Measurements from ENCODE around the gene ACTR8. TPM values are rescaled to one million over a fixed set of nuclear protein-coding genes. Genes with fewer than 3 reads are reported as not detected.

Gene ACTR8
- total and polyA plus RNA-seq, 2 of the 13 experiments (the other 11 are each of a cell fraction or from before 2014, with no cell fraction given): 15.5 to 29.0 TPM

DNA sequence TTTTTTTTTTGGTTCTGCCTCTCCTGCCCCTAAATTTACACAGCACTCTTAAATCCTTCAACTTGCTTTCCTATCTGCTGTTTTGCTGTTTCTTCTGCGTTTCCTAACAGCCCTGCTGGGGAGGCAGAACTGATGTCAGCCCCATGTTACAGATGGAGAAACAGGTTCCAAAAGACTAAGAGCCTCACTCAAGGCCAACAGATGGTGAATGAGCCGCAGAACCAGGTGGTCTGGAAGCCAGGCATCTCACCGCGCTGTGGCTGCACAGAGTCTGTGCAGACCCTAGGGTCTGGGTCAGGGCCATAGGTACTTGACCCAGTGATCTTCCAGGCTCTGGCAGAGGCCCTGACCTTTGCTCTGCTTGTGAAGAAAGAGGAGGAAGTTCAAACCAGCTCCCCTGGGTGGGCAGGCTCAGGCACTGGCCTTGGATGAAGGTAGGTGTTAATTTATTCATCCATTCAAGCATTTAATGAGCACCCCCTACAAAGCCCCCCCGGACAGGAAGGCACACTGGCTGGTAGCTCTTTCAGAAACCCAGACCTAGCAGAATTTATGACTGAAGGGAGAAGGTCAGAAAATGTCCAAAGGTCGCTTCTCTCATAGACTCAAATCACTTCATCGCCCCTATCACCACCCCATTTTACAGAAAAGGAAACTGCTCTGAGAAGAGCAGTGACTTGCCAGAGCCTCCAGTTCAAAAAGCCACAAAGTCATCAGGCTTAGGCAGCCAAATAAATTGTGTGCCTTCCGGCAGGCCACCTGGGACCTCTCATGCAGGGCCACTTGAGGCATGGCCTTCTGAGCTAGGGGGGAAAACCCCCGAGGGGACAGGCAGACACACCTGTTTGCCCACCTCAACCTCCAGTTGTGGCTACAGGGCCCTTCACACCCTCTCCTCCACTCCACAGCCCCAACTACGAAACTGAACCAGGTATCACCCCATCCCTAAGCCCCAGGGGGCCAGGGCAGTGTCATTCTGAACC, 38.5 kb downstream of the ACTR8 start (continued):
- TF ChIP-seq, protein P1, sequence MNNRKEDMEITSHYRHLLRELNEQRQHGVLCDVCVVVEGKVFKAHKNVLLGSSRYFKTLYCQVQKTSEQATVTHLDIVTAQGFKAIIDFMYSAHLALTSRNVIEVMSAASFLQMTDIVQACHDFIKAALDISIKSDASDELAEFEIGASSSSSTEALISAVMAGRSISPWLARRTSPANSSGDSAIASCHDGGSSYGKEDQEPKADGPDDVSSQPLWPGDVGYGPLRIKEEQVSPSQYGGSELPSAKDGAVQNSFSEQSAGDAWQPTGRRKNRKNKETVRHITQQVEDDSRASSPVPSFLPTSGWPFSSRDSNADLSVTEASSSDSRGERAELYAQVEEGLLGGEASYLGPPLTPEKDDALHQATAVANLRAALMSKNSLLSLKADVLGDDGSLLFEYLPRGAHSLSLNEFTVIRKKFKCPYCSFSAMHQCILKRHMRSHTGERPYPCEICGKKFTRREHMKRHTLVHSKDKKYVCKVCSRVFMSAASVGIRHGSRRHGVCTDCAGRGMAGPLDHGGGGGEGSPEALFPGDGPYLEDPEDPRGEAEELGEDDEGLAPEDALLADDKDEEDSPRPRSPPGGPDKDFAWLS (CRISPR knock-in tag; IDR thresholded peaks at IDR 0.05; ENCODE audit: borderline replicate concordance): no peak
- no peak for TF ChIP-seq SP4 (CRISPR knock-in tag; IDR thresholded peaks at IDR 0.05)
- TF ChIP-seq DNMT1 (CRISPR knock-in tag; IDR thresholded peaks at IDR 0.05): no peak
- TF ChIP-seq, protein P2, sequence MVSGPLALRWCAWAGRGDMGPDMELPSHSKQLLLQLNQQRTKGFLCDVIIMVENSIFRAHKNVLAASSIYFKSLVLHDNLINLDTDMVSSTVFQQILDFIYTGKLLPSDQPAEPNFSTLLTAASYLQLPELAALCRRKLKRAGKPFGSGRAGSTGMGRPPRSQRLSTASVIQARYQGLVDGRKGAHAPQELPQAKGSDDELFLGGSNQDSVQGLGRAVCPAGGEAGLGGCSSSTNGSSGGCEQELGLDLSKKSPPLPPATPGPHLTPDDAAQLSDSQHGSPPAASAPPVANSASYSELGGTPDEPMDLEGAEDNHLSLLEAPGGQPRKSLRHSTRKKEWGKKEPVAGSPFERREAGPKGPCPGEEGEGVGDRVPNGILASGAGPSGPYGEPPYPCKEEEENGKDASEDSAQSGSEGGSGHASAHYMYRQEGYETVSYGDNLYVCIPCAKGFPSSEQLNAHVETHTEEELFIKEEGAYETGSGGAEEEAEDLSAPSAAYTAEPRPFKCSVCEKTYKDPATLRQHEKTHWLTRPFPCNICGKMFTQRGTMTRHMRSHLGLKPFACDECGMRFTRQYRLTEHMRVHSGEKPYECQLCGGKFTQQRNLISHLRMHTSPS (CRISPR knock-in tag; IDR thresholded peaks at IDR 0.05; ENCODE audit: low read depth): no peak
- TF ChIP-seq ZNF644 (CRISPR knock-in tag; IDR thresholded peaks at IDR 0.05; ENCODE audit: low read depth): no peak
- TF ChIP-seq RXRA (CRISPR knock-in tag; IDR thresholded peaks at IDR 0.05): peak; percentile 85
- TF ChIP-seq FOXP1 (IDR thresholded peaks at IDR 0.05): no peak
- TF ChIP-seq FOXP1 (CRISPR knock-in tag; IDR thresholded peaks at IDR 0.05): 0 out of 2 replicates have a peak, but pooled peaks have one; percentile 13
- TF ChIP-seq, protein P3, sequence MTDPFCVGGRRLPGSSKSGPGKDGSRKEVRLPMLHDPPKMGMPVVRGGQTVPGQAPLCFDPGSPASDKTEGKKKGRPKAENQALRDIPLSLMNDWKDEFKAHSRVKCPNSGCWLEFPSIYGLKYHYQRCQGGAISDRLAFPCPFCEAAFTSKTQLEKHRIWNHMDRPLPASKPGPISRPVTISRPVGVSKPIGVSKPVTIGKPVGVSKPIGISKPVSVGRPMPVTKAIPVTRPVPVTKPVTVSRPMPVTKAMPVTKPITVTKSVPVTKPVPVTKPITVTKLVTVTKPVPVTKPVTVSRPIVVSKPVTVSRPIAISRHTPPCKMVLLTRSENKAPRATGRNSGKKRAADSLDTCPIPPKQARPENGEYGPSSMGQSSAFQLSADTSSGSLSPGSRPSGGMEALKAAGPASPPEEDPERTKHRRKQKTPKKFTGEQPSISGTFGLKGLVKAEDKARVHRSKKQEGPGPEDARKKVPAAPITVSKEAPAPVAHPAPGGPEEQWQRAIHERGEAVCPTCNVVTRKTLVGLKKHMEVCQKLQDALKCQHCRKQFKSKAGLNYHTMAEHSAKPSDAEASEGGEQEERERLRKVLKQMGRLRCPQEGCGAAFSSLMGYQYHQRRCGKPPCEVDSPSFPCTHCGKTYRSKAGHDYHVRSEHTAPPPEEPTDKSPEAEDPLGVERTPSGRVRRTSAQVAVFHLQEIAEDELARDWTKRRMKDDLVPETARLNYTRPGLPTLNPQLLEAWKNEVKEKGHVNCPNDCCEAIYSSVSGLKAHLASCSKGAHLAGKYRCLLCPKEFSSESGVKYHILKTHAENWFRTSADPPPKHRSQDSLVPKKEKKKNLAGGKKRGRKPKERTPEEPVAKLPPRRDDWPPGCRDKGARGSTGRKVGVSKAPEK (CRISPR knock-in tag; IDR thresholded peaks at IDR 0.05; ENCODE audit: borderline replicate concordance): no peak
- no peak for TF ChIP-seq CEBPB (IDR thresholded peaks at IDR 0.05; ENCODE audit: borderline replicate concordance, low read depth, low read length)
- TF ChIP-seq ZNF333 (CRISPR knock-in tag; IDR thresholded peaks at IDR 0.05; ENCODE audit: borderline replicate concordance): no peak
- TF ChIP-seq, protein P4, sequence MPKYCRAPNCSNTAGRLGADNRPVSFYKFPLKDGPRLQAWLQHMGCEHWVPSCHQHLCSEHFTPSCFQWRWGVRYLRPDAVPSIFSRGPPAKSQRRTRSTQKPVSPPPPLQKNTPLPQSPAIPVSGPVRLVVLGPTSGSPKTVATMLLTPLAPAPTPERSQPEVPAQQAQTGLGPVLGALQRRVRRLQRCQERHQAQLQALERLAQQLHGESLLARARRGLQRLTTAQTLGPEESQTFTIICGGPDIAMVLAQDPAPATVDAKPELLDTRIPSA (CRISPR knock-in tag; IDR thresholded peaks at IDR 0.05; ENCODE audit: borderline replicate concordance): no peak
- TF ChIP-seq XBP1 (CRISPR knock-in tag; IDR thresholded peaks at IDR 0.05): no peak
- TF ChIP-seq, protein P5, sequence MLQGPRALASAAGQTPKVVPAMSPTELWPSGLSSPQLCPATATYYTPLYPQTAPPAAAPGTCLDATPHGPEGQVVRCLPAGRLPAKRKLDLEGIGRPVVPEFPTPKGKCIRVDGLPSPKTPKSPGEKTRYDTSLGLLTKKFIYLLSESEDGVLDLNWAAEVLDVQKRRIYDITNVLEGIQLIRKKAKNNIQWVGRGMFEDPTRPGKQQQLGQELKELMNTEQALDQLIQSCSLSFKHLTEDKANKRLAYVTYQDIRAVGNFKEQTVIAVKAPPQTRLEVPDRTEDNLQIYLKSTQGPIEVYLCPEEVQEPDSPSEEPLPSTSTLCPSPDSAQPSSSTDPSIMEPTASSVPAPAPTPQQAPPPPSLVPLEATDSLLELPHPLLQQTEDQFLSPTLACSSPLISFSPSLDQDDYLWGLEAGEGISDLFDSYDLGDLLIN (CRISPR knock-in tag; IDR thresholded peaks at IDR 0.05; ENCODE audit: borderline replicate concordance): no peak
- TF ChIP-seq GFI1 (CRISPR knock-in tag; IDR thresholded peaks at IDR 0.05; ENCODE audit: borderline replicate concordance): peak; percentile 22; the same call in 1 of the 2 replicates
- TF ChIP-seq, protein P6, sequence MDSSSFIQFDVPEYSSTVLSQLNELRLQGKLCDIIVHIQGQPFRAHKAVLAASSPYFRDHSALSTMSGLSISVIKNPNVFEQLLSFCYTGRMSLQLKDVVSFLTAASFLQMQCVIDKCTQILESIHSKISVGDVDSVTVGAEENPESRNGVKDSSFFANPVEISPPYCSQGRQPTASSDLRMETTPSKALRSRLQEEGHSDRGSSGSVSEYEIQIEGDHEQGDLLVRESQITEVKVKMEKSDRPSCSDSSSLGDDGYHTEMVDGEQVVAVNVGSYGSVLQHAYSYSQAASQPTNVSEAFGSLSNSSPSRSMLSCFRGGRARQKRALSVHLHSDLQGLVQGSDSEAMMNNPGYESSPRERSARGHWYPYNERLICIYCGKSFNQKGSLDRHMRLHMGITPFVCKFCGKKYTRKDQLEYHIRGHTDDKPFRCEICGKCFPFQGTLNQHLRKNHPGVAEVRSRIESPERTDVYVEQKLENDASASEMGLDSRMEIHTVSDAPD (CRISPR knock-in tag; IDR thresholded peaks at IDR 0.05): no peak
- TF ChIP-seq CHD4 (IDR thresholded peaks at IDR 0.05; ENCODE audit: borderline replicate concordance, low read length): peak; percentile 95

All from HepG2 (cell line).